Endothelial cell of umbilical vein (primary cell): ENCODE results near the gene UTS2B.

Experiments
- EZH2 ChIP-seq: IDR thresholded peaks from 2 replicates; pipeline ENCODE4 v1.6.1; 2012; ENCODE audit warnings: borderline replicate concordance, low read depth, mild to moderate bottlenecking, moderate library complexity, low read length, inconsistent platforms; ENCODE audit not compliant: severe bottlenecking
- TF ChIP-seq, protein P1 (sequence below), 2 donors: IDR thresholded peaks; 1 replicate in 1 of 2; 2 replicates in 1 of 2; pipeline ENCODE4 v1.5.1; 2011; ENCODE audit warnings: low read length in 2 of 2, mild to moderate bottlenecking in 2 of 2, moderate library complexity in 2 of 2, control low read depth in 1 of 2, inconsistent platforms in 1 of 2, low read depth in 1 of 2; ENCODE audit not compliant: insufficient read depth in 1 of 2; ENCODE audit errors: extremely low read depth in 1 of 2

DNA sequence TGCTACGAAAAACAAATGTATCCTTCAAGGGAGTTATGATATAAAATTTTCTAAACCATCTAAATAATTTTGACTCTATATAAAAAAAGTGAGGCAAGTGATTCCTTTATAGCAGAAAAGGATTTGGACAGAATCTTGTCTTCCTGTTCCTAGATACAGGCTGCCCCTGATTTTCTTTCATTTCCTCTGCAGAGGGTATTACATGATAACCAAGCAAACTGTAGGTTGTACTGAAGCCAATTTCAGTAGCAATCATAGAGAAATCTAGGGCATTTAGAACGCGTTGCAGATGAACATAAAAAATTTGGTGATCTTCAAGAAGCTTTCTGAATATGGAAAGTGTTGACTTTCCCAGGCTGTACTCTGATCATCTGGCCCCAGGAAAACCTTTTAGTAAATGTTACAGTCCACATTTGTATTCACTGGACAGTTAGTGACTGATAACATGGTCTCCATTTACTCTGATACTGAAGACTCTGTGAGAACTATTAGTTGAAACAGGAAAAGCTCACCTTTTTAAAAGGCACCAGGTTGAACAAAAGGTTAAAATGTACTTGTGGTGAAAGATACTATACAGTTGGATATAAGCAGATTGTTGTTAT, 9.1 kb upstream of the UTS2B start:
- TF ChIP-seq, protein P1, sequence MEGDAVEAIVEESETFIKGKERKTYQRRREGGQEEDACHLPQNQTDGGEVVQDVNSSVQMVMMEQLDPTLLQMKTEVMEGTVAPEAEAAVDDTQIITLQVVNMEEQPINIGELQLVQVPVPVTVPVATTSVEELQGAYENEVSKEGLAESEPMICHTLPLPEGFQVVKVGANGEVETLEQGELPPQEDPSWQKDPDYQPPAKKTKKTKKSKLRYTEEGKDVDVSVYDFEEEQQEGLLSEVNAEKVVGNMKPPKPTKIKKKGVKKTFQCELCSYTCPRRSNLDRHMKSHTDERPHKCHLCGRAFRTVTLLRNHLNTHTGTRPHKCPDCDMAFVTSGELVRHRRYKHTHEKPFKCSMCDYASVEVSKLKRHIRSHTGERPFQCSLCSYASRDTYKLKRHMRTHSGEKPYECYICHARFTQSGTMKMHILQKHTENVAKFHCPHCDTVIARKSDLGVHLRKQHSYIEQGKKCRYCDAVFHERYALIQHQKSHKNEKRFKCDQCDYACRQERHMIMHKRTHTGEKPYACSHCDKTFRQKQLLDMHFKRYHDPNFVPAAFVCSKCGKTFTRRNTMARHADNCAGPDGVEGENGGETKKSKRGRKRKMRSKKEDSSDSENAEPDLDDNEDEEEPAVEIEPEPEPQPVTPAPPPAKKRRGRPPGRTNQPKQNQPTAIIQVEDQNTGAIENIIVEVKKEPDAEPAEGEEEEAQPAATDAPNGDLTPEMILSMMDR (IDR thresholded peaks at IDR 0.05; ENCODE audit: extremely low read depth in 1 of 2, insufficient read depth in 1 of 2, low read depth in 1 of 2, low read length in 2 of 2), result no peak
- no peak for TF ChIP-seq EZH2
